Measurements from ENCODE around the gene S100A2. TPM values are rescaled to one million over a fixed set of nuclear protein-coding genes. Genes with fewer than 3 reads are reported as not detected.
A peak's percentile ranks its signal among the peaks of the same experiment; 100 is the strongest.

The S100A2 gene
- total and polyA plus RNA-seq, 4 donors: 1.1 to 261 (median 54.8) TPM

DNA sequence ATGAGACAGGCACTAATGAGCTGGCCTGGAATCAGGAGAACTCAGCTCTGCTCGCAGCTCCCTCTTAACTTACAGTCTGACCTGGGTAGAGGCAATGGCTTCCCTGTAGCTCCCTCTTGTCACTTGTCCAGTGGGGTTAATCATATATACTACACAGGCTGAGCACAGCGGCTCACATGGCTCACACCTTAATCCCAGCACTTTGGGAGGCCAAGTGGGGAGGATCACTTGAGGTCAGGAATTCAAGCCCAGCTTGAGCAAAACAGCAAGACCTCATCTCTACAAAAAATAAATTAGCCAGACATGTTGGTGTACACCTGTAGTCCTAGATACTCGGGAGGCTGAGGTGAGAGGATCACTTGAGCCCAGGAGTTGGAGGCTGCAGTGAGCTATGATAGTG, 34.0 kb downstream of the S100A2 start:
- H3K36me3 ChIP-seq (ENCODE audit: control insufficient read depth in 4 of 4, insufficient read depth in 4 of 4, low read length in 4 of 4): peaks cover 0 to 3% (median 0%) of the 10 kb centered on the region in 4 donors
- no peaks in the 10 kb centered on the region for H3K9me3 ChIP-seq (ENCODE audit: control insufficient read depth in 4 of 4, insufficient read depth in 3 of 4, low read length in 3 of 4)
- H3K4me1 ChIP-seq (ENCODE audit: control insufficient read depth in 5 of 5, insufficient read depth in 5 of 5, low read length in 5 of 5): peaks cover under 1 to 28% (median 14%) of the 10 kb centered on the region in 5 donors
- 91 to 96% methylated on average over 3 of the region's 3 CpGs for WGBS, 2 donors
- DNase-seq (no peak), ATAC-seq (ENCODE audit: insufficient read depth, low FRiP score) (no peak)
- H3K9ac ChIP-seq (ENCODE audit: insufficient read depth in 1 of 2, low read length in 2 of 2): no peak overlapping the region
- no peaks in the 10 kb centered on the region for H3K27me3 ChIP-seq (ENCODE audit: control insufficient read depth in 3 of 3, insufficient read depth in 3 of 3, low read length in 2 of 3)
- H3K4me3 ChIP-seq: no peak overlapping the region
- TF ChIP-seq, protein P1, sequence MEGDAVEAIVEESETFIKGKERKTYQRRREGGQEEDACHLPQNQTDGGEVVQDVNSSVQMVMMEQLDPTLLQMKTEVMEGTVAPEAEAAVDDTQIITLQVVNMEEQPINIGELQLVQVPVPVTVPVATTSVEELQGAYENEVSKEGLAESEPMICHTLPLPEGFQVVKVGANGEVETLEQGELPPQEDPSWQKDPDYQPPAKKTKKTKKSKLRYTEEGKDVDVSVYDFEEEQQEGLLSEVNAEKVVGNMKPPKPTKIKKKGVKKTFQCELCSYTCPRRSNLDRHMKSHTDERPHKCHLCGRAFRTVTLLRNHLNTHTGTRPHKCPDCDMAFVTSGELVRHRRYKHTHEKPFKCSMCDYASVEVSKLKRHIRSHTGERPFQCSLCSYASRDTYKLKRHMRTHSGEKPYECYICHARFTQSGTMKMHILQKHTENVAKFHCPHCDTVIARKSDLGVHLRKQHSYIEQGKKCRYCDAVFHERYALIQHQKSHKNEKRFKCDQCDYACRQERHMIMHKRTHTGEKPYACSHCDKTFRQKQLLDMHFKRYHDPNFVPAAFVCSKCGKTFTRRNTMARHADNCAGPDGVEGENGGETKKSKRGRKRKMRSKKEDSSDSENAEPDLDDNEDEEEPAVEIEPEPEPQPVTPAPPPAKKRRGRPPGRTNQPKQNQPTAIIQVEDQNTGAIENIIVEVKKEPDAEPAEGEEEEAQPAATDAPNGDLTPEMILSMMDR (IDR thresholded peaks at IDR 0.05; ENCODE audit: control extremely low read depth, extremely low read depth): no peak
- peak overlapping the region in 1 of 2 donors; percentile 46 for H3K27ac ChIP-seq (ENCODE audit: low read depth in 1 of 2, low read length in 1 of 2)

DNA sequence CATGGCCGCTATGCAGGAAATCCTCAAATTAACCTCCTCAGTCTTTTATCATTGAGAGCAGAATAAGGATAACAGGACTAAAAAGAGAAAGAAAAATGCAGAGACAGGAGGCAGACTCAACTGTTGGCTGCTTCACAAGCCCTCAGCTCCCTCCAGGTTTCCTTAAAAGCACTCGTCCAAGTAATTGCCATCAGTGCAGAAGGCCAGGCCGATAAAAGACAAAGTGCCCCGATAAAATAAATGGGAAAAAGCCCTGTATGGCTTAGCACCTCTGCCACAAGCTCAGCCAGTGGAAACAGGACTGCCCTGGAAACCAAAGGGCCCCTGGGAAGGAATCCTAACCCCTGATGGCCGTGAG, 38.0 kb downstream of the S100A2 start:
- Histone ChIP-seq H3K9ac (ENCODE audit: insufficient read depth in 1 of 2, low read length in 2 of 2) (no peak overlapping the region), H3K9me3 (ENCODE audit: control insufficient read depth in 4 of 4, insufficient read depth in 3 of 4, low read length in 3 of 4) (no peaks in the 10 kb centered on the region), H3K4me1 (ENCODE audit: control insufficient read depth in 5 of 5, insufficient read depth in 5 of 5, low read length in 5 of 5) (peaks cover 0 to 9% (median under 1%) of the 10 kb centered on the region in 5 donors), H3K27ac (ENCODE audit: low read depth in 1 of 2, low read length in 1 of 2) (no peak overlapping the region), H3K27me3 (ENCODE audit: control insufficient read depth in 3 of 3, insufficient read depth in 3 of 3, low read length in 2 of 3) (no peaks in the 10 kb centered on the region), H3K36me3 (ENCODE audit: control insufficient read depth in 4 of 4, insufficient read depth in 4 of 4, low read length in 4 of 4) (no peaks in the 10 kb centered on the region), H3K4me3 (no peak overlapping the region)
- DNase-seq (no peak), ATAC-seq (ENCODE audit: insufficient read depth, low FRiP score) (no peak)
- WGBS, 2 donors: 77 to 91% methylated on average over 5 of the region's 5 CpGs
- TF ChIP-seq, protein P1 (IDR thresholded peaks at IDR 0.05; ENCODE audit: control extremely low read depth, extremely low read depth): no peak

DNA sequence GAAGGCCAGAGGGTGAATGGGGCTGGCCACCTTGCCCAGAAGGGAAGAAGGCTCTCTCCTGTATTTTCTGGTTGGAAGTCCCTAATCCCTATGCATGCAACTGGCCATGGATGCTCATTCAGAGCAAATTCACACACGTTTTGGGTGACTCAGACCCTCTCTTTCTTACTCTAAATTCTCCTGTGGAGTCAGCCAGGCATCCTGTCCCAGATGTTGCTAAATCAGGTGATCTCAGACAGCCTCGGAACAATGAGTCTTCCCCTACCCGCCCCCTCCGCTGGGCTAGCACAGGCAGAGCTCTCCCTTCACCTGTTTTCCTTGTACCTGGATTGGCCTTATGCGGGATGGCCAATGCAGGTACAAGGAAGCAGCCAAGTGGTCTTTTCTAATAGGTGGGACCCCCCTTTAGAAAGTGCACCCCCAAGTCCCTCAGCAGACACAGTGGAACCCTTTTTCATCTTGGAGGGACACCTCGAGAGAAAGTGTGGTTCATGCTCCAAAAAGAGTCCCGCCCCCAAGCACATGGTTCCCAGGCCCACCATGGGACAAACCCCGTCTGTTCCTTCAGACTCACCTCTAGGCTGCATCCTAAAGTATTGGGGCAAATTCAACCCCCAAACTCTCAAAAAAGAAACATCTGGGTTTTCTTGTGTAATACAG, 38.5 kb downstream of the S100A2 start:
- no peaks in the 10 kb centered on the region for H3K27me3 ChIP-seq (ENCODE audit: control insufficient read depth in 3 of 3, insufficient read depth in 3 of 3, low read length in 2 of 3)
- H3K27ac ChIP-seq (ENCODE audit: low read depth in 1 of 2, low read length in 1 of 2): no peak overlapping the region
- WGBS, 2 donors: 83 to 86% methylated on average over 8 of the region's 8 CpGs
- H3K4me1 ChIP-seq (ENCODE audit: control insufficient read depth in 5 of 5, insufficient read depth in 5 of 5, low read length in 5 of 5): peaks cover 0 to 9% (median 0%) of the 10 kb centered on the region in 5 donors
- TF ChIP-seq, protein P1 (IDR thresholded peaks at IDR 0.05; ENCODE audit: control extremely low read depth, extremely low read depth): no peak
- no peak overlapping the region for H3K9ac ChIP-seq (ENCODE audit: insufficient read depth in 1 of 2, low read length in 2 of 2)
- DNase-seq (no peak), ATAC-seq (ENCODE audit: insufficient read depth, low FRiP score) (no peak)
- H3K36me3 ChIP-seq (ENCODE audit: control insufficient read depth in 4 of 4, insufficient read depth in 4 of 4, low read length in 4 of 4): no peaks in the 10 kb centered on the region
- no peaks in the 10 kb centered on the region for H3K9me3 ChIP-seq (ENCODE audit: control insufficient read depth in 4 of 4, insufficient read depth in 3 of 4, low read length in 3 of 4)
- no peak overlapping the region for H3K4me3 ChIP-seq

DNA sequence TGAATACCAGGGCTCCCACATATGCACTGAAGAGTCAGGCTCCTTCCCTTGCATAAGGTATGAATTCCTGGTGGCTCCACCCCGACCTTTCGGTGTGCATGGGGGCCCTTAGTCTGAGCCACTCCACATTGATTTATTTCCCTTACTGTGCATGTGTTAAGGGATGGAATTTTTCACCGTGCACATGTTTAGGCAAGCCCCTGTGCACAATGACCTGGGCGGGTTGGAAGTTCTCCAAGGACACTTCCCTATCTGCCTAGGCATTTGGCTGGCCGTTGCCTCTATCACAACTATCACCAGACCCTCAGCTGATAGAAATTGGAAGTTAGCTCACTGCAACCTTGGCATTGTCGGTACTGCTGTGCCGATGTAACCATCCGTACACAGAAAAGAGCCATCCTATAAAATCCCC, 39.5 kb downstream of the S100A2 start:
- Histone ChIP-seq H3K9ac (ENCODE audit: insufficient read depth in 1 of 2, low read length in 2 of 2) (no peak overlapping the region), H3K27ac (ENCODE audit: low read depth in 1 of 2, low read length in 1 of 2) (no peak overlapping the region), H3K9me3 (ENCODE audit: control insufficient read depth in 4 of 4, insufficient read depth in 3 of 4, low read length in 3 of 4) (no peaks in the 10 kb centered on the region), H3K36me3 (ENCODE audit: control insufficient read depth in 4 of 4, insufficient read depth in 4 of 4, low read length in 4 of 4) (no peaks in the 10 kb centered on the region), H3K27me3 (ENCODE audit: control insufficient read depth in 3 of 3, insufficient read depth in 3 of 3, low read length in 2 of 3) (no peaks in the 10 kb centered on the region), H3K4me3 (no peak overlapping the region), H3K4me1 (ENCODE audit: control insufficient read depth in 5 of 5, insufficient read depth in 5 of 5, low read length in 5 of 5) (peaks cover 0 to 9% (median 0%) of the 10 kb centered on the region in 5 donors)
- WGBS, 2 donors: 28 to 36% methylated on average over 8 of the region's 8 CpGs
- TF ChIP-seq, protein P1 (IDR thresholded peaks at IDR 0.05; ENCODE audit: control extremely low read depth, extremely low read depth): no peak
- ATAC-seq (ENCODE audit: insufficient read depth, low FRiP score): no peak
- DNase-seq: no peak
